ENCODE results near the gene EIF4E1B. TPM values are rescaled to one million over a fixed set of nuclear protein-coding genes. Genes with fewer than 3 reads are reported as not detected.

The EIF4E1B gene
- total RNA-seq, 2 experiments from 2014 or later: not detected

- peaks cover 2% of the 10 kb centered on the region for H3K36me3 Mint-ChIP-seq (ENCODE audit: low read depth)
- H3K9me3 Mint-ChIP-seq: no peaks in the 10 kb centered on the region
- CTCF ChIA-PET: interaction anchor here (0.8 kb wide), 1 partner anchor 214 kb away, joined by 3 read pairs; no protein-coding TSS in a partner anchor
- DNase-seq: no peak
- POLR2A ChIA-PET: no interaction called here
- H3K4me1 Mint-ChIP-seq: peaks cover 16% of the 10 kb centered on the region
- no peak overlapping the region for H3K4me3 Mint-ChIP-seq
- H3K27ac Mint-ChIP-seq: no peak overlapping the region
- peaks cover 63% of the 10 kb centered on the region for H3K27me3 Mint-ChIP-seq
These were observed 6.3 kb upstream of the EIF4E1B start for GRCh38 chr5:176624142-176624541.

- H3K36me3 Mint-ChIP-seq (ENCODE audit: low read depth): peaks cover 2% of the 10 kb centered on the region
- CTCF ChIA-PET: interaction anchor here (0.8 kb wide), 1 partner anchor 37 kb away, joined by 3 read pairs; no protein-coding TSS in a partner anchor
- peaks cover 14% of the 10 kb centered on the region for H3K4me1 Mint-ChIP-seq
- DNase-seq: no peak
- no peaks in the 10 kb centered on the region for H3K9me3 Mint-ChIP-seq
- H3K27me3 Mint-ChIP-seq: peaks cover 65% of the 10 kb centered on the region
- POLR2A ChIA-PET: no interaction called here
- H3K4me3 Mint-ChIP-seq: no peak overlapping the region
- no peak overlapping the region for H3K27ac Mint-ChIP-seq
These were observed 5.5 kb upstream of the EIF4E1B start for GRCh38 chr5:176624938-176625337.

- ChIA-PET CTCF (interaction anchor here (0.8 kb wide), 1 partner anchor 36 kb away, joined by 3 read pairs; no protein-coding TSS in a partner anchor), POLR2A (no interaction called here)
- Mint-ChIP-seq H3K27ac (no peak overlapping the region), H3K27me3 (peaks cover 61% of the 10 kb centered on the region), H3K9me3 (no peaks in the 10 kb centered on the region), H3K4me1 (peaks cover 10% of the 10 kb centered on the region), H3K4me3 (no peak overlapping the region), H3K36me3 (ENCODE audit: low read depth) (no peaks in the 10 kb centered on the region)
- no peak for DNase-seq
These were observed 5.0 kb upstream of the EIF4E1B start for GRCh38 chr5:176625512-176625911.

GRCh38 chr5:176625966-176626875 is 4.3 kb upstream of the EIF4E1B start:
- peaks cover 12% of the 10 kb centered on the region for H3K4me1 Mint-ChIP-seq
- H3K27ac Mint-ChIP-seq: no peak overlapping the region
- no peaks in the 10 kb centered on the region for H3K9me3 Mint-ChIP-seq
- no peaks in the 10 kb centered on the region for H3K36me3 Mint-ChIP-seq (ENCODE audit: low read depth)
- CTCF ChIA-PET: no interaction called here
- DNase-seq: no peak
- H3K27me3 Mint-ChIP-seq: peaks cover 63% of the 10 kb centered on the region
- POLR2A ChIA-PET: no interaction called here
- no peak overlapping the region for H3K4me3 Mint-ChIP-seq

- H3K9me3 Mint-ChIP-seq: no peaks in the 10 kb centered on the region
- peaks cover 12% of the 10 kb centered on the region for H3K4me1 Mint-ChIP-seq
- no peaks in the 10 kb centered on the region for H3K36me3 Mint-ChIP-seq (ENCODE audit: low read depth)
- H3K4me3 Mint-ChIP-seq: no peak overlapping the region
- CTCF ChIA-PET: no interaction called here
- POLR2A ChIA-PET: no interaction called here
- H3K27ac Mint-ChIP-seq: no peak overlapping the region
- no peak for DNase-seq
- H3K27me3 Mint-ChIP-seq: peaks cover 64% of the 10 kb centered on the region
These were observed 3.6 kb upstream of the EIF4E1B start for GRCh38 chr5:176626876-176627236.

- no peaks in the 10 kb centered on the region for H3K36me3 Mint-ChIP-seq (ENCODE audit: low read depth)
- DNase-seq: no peak
- peaks cover 12% of the 10 kb centered on the region for H3K4me1 Mint-ChIP-seq
- ChIA-PET POLR2A (no interaction called here), CTCF (no interaction called here)
- H3K9me3 Mint-ChIP-seq: no peaks in the 10 kb centered on the region
- H3K27me3 Mint-ChIP-seq: peaks cover 65% of the 10 kb centered on the region
- H3K27ac Mint-ChIP-seq: no peak overlapping the region
- no peak overlapping the region for H3K4me3 Mint-ChIP-seq
These were observed 2.9 kb upstream of the EIF4E1B start for GRCh38 chr5:176627582-176627981.

- no peak for DNase-seq
- ChIA-PET POLR2A (no interaction called here), CTCF (interaction anchor here (0.6 to 1.9 kb wide), 3 partner anchors 24 to 32 kb away, joined by 3 to 6 read pairs (median 4); no protein-coding TSS in a partner anchor)
- Mint-ChIP-seq H3K27me3 (peaks cover 72% of the 10 kb centered on the region), H3K36me3 (ENCODE audit: low read depth) (no peaks in the 10 kb centered on the region), H3K27ac (no peak overlapping the region), H3K9me3 (no peaks in the 10 kb centered on the region), H3K4me1 (peaks cover 12% of the 10 kb centered on the region), H3K4me3 (no peak overlapping the region)
These were observed 1.9 kb upstream of the EIF4E1B start for GRCh38 chr5:176628406-176629228.

- Mint-ChIP-seq H3K27ac (no peak overlapping the region), H3K9me3 (no peaks in the 10 kb centered on the region), H3K27me3 (peaks cover 75% of the 10 kb centered on the region), H3K4me3 (no peak overlapping the region), H3K36me3 (ENCODE audit: low read depth) (no peaks in the 10 kb centered on the region), H3K4me1 (peaks cover 12% of the 10 kb centered on the region)
- DNase-seq: no peak
- POLR2A ChIA-PET: interaction anchor here (1.1 kb wide), 1 partner anchor 17 kb away, joined by 3 read pairs; no protein-coding TSS in a partner anchor
- CTCF ChIA-PET: interaction anchor here (1.1 to 1.9 kb wide), 2 partner anchors 24 to 31 kb away, joined by 4 to 6 read pairs; no protein-coding TSS in a partner anchor
These were observed 1.1 kb upstream of the EIF4E1B start for GRCh38 chr5:176629317-176629852.

GRCh38 chr5:176630681-176631222 is 277 bp downstream of the EIF4E1B start:
- Mint-ChIP-seq H3K4me3 (no peak overlapping the region), H3K36me3 (ENCODE audit: low read depth) (no peaks in the 10 kb centered on the region), H3K4me1 (peaks cover 12% of the 10 kb centered on the region), H3K27ac (no peak overlapping the region), H3K27me3 (peaks cover 78% of the 10 kb centered on the region), H3K9me3 (no peaks in the 10 kb centered on the region)
- no peak for DNase-seq
- ChIA-PET CTCF (interaction anchor here (0.5 to 1.9 kb wide), 5 partner anchors 30 to 183 kb away, joined by 3 to 7 read pairs (median 4); partner anchors contain the start of gene FAF2), POLR2A (interaction anchor here (1.2 kb wide), 1 partner anchor 16 kb away, joined by 6 read pairs; no protein-coding TSS in a partner anchor)

- Mint-ChIP-seq H3K4me3 (no peak overlapping the region), H3K9me3 (no peaks in the 10 kb centered on the region), H3K27ac (no peak overlapping the region), H3K27me3 (peaks cover 77% of the 10 kb centered on the region), H3K36me3 (ENCODE audit: low read depth) (no peaks in the 10 kb centered on the region), H3K4me1 (peaks cover 12% of the 10 kb centered on the region)
- CTCF ChIA-PET: interaction anchor here (0.7 kb wide), 2 partner anchors 36 to 505 kb away, joined by 3 read pairs; no protein-coding TSS in a partner anchor
- POLR2A ChIA-PET: interaction anchor here (1.2 kb wide), 1 partner anchor 15 kb away, joined by 6 read pairs; no protein-coding TSS in a partner anchor
- no peak for DNase-seq
These were observed 1.1 kb downstream of the EIF4E1B start for GRCh38 chr5:176631383-176632200.

GRCh38 chr5:176632745-176633144 is 2.3 kb downstream of the EIF4E1B start:
- H3K4me1 Mint-ChIP-seq: peaks cover 12% of the 10 kb centered on the region
- ChIA-PET POLR2A (interaction anchor here (1.6 kb wide), 1 partner anchor 14 kb away, joined by 7 read pairs; the partner anchor contains the start of gene TSPAN17), CTCF (interaction anchor here (1.3 kb wide), 1 partner anchor 28 kb away, joined by 4 read pairs; no protein-coding TSS in a partner anchor)
- no peak for DNase-seq
- H3K4me3 Mint-ChIP-seq: no peak overlapping the region
- peaks cover 72% of the 10 kb centered on the region for H3K27me3 Mint-ChIP-seq
- no peaks in the 10 kb centered on the region for H3K9me3 Mint-ChIP-seq
- no peaks in the 10 kb centered on the region for H3K36me3 Mint-ChIP-seq (ENCODE audit: low read depth)
- H3K27ac Mint-ChIP-seq: no peak overlapping the region

GRCh38 chr5:176633598-176633997 is 3.1 kb downstream of the EIF4E1B start:
- H3K27me3 Mint-ChIP-seq: peaks cover 69% of the 10 kb centered on the region
- POLR2A ChIA-PET: interaction anchor here (1.6 kb wide), 1 partner anchor 13 kb away, joined by 7 read pairs; the partner anchor contains the start of gene TSPAN17
- CTCF ChIA-PET: interaction anchor here (1.1 to 1.3 kb wide), 2 partner anchors 27 kb away, joined by 4 to 7 read pairs; no protein-coding TSS in a partner anchor

More at GRCh38 chr5:176633598-176633997, 3.1 kb downstream of the EIF4E1B start:
- H3K36me3 Mint-ChIP-seq (ENCODE audit: low read depth): no peaks in the 10 kb centered on the region
- peaks cover 9% of the 10 kb centered on the region for H3K4me1 Mint-ChIP-seq
- no peak overlapping the region for H3K4me3 Mint-ChIP-seq
- H3K27ac Mint-ChIP-seq: no peak overlapping the region
- no peaks in the 10 kb centered on the region for H3K9me3 Mint-ChIP-seq
- DNase-seq: no peak

Measured in activated CD4-positive, alpha-beta memory T cell treated with anti-CD3 and anti-CD28 coated beads, Interleukin-2, amount 10 ng/mL, durations not matched to agents 7 days and 5 days (primary cell).